Rectal smooth muscle tissue (tissue), 1 donor: ENCODE measurements around the gene SLC7A5.

Experiments used
- H3K27ac ChIP-seq: one replicate; pipeline ENCODE4 v1.7.0; 2013; ENCODE audit warnings: low read depth, low read length, inconsistent platforms
- H3K27me3 ChIP-seq: one replicate; pipeline ENCODE4 v1.7.0; 2013; ENCODE audit warnings: low read length; ENCODE audit not compliant: control insufficient read depth, insufficient read depth
- H3K36me3 ChIP-seq: one replicate; pipeline ENCODE4 v1.7.0; 2013; ENCODE audit warnings: low read length; ENCODE audit not compliant: control insufficient read depth, insufficient read depth
- H3K4me1 ChIP-seq: one replicate; pipeline ENCODE4 v1.7.0; 2013; ENCODE audit warnings: low read length; ENCODE audit not compliant: control insufficient read depth, insufficient read depth
- H3K4me3 ChIP-seq: one replicate; pipeline ENCODE4 v1.7.0; 2013; ENCODE audit warnings: low read length
- H3K9ac ChIP-seq: one replicate; pipeline ENCODE4 v1.7.0; 2013; ENCODE audit warnings: low read length

The SLC7A5 gene

DNA sequence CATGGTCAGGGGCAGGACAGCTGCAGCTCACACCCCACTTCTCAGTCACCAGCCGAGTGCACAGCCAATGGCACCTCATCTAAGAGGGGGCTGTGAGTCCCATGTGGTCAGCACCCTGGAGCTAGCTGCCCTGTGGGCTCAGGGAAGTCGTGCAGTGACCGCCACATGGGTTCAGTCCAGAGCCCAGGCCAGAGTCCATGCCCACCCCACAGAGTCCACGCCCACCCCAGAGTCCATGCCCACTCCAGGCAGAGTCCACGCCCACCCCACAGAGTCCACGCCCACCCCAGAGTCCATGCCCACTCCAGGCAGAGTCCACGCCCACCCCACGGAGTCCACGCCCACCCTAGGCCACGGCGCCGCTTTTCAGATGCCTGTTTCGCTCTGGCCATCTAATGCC is 24.1 kb downstream of the SLC7A5 start:
- H3K27ac ChIP-seq = no peak overlapping the region
- no peaks in the 10 kb centered on the region for H3K4me1 ChIP-seq
- no peaks in the 10 kb centered on the region for H3K36me3 ChIP-seq

DNA sequence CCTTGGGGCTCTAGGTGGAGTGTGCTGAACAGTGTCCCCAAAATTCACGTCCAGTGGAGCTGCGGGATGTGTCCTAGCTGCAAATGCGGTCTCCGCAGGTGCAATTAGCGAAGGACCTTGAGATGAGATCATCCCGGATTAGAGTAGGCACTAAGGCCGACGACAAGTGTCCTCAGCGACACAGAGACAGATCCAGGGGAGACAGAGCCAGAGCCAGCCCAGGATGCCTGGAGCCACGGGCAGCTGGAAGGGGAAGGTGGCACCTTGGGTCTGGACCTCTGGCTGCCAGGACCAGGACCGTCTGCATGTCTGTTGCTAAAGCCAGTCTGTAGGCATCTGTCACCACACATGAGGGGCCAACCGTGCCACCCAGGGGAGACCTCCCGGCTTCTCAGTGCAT is 24.5 kb downstream of the SLC7A5 start:
- H3K36me3 ChIP-seq = no peaks in the 10 kb centered on the region
- H3K4me3 ChIP-seq = no peak overlapping the region
- H3K27me3 ChIP-seq = no peaks in the 10 kb centered on the region
- no peaks in the 10 kb centered on the region for H3K4me1 ChIP-seq
- H3K27ac ChIP-seq = no peak overlapping the region
- no peak overlapping the region for H3K9ac ChIP-seq

More for the DNA sequence above, 24.1 kb downstream of the SLC7A5 start:
- no peak overlapping the region for H3K4me3 ChIP-seq
- no peak overlapping the region for H3K9ac ChIP-seq
- no peaks in the 10 kb centered on the region for H3K27me3 ChIP-seq

DNA sequence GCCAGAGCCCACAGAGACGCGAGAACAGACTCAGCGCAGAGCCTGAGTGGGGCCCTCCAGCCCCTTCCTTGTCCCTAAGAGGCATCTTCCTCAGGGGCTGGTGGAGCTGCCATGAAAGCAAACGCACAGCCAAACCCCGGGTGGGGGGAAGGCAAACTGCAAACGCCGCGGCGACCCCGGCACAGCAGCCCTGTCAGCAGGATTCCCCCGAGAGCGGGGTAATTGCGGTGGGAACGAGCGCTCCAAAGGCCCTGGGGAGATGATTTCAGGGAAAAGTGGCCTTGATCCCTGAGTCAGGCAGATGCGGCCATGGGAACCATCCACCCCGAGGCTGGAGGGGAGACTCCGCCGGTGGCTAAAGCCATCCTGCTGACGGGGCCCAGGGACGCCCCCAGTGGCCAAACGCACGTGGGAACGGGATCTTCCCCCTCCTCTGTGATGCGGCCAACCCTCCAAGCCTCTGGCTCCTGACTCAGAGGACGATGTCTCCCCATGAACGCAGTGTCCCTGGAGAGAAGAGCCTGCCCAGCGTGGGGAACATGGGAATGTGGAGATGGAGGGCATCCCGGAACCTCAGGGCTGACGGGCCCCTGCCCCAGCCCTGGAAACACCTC is 25.1 kb downstream of the SLC7A5 start:
- no peak overlapping the region for H3K4me3 ChIP-seq
- no peaks in the 10 kb centered on the region for H3K36me3 ChIP-seq
- no peak overlapping the region for H3K9ac ChIP-seq
- H3K4me1 ChIP-seq = no peaks in the 10 kb centered on the region
- no peak overlapping the region for H3K27ac ChIP-seq
- H3K27me3 ChIP-seq = no peaks in the 10 kb centered on the region

DNA sequence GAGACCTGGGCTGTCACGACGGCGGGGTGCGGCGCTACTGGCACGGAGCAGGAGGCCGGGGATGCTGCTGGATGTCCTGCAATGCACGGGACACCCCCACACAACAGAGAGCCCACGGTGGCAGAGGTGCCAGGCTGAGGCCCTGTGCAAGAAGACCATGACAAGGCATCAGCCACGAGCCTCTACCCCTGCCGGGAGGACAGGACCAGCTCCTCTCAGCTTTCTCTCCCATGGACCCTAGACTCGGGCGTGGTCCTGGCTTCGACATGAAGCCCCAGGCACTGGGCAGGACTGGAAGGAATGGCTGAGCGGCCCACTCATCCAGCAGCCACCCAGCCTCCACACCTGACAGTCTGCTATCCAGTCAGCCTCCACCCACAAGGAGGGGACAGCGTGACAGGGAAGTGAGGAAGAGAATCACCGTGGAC is 25.6 kb downstream of the SLC7A5 start:
- H3K27ac ChIP-seq = no peak overlapping the region

DNA sequence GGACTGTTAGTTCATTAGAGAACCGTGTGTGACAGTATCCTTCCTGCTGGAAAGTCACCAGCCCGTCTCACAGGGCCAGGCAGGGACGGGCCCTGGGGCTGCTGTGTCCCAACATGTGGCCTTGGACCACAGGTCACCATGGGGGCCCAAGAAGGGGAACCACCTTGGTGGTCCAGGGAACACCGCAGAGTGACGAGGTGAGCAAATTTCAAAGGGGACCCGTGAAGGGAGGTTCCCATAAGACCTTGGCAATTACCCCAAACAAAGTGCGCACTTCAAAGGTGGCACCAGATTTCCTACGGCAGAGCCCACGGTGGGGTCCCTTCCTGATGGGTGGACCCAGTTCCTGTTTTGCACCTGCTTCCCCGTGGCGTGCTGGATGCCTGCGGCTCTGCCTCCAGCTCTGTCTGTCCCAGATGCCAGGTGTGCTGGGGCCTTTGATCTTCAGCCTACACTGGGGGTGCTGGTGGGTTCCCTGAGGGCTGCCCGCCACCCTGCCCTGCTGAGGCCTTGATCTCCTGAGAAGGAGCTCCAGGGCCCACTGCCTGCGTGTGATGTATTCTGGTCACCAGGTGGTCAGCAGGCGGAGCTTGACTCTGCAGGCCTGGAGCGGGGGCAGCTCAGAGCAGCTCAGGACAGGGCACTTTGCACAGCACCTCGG is 27.0 kb downstream of the SLC7A5 start:
- Histone ChIP-seq H3K4me3 (no peak overlapping the region), H3K9ac (no peak overlapping the region), H3K4me1 (no peaks in the 10 kb centered on the region), H3K36me3 (peaks cover under 1% of the 10 kb centered on the region), H3K27ac (no peak overlapping the region), H3K27me3 (no peaks in the 10 kb centered on the region)

More for the DNA sequence above, 25.6 kb downstream of the SLC7A5 start:
- no peaks in the 10 kb centered on the region for H3K4me1 ChIP-seq
- no peak overlapping the region for H3K4me3 ChIP-seq
- H3K27me3 ChIP-seq = no peaks in the 10 kb centered on the region
- H3K36me3 ChIP-seq = no peaks in the 10 kb centered on the region
- no peak overlapping the region for H3K9ac ChIP-seq

DNA sequence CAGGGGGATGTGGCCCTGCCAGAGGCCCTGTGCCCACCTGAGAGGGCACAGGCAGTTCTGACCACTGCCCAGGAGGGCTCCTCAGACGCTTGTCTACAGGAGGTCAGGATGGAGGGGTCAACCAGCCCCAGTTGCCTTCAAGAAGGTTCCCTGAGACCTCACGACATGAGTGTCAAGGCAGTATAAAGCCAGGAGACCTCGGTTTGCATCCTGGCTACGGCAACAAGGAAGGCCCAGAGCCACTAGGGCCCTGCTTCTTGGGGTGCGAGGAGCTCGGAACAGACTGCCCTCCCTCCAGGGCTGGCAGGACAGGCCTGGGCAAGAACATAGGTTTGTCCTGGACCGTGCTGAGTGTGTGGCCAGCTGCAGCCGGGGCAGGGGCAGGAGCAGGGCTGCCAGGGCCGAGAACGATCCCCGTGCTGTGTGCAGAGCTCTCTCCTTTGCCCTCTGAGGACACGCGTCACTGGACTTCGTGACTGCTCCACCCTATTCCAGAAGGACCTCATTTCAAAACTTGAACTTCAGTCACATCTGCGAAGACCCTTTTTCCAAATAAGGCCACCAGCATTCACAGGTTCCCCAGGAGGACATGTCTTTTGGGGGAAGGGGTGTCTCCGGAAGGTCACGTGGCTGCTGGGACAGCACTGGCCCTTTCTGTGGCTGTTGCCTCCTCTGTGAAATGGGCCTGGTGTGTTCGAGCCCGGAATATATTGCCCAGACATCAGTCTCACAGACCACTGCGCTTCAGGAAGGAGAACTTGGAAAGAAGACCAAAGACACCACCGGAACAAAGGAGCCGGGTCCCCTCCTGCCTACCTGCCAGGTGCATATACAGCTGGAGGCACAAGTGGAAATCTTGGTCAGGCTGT is 27.7 kb downstream of the SLC7A5 start:
- Histone ChIP-seq H3K4me1 (no peaks in the 10 kb centered on the region), H3K4me3 (no peak overlapping the region), H3K36me3 (peaks cover 7% of the 10 kb centered on the region), H3K27ac (no peak overlapping the region), H3K9ac (no peak overlapping the region), H3K27me3 (no peaks in the 10 kb centered on the region)

DNA sequence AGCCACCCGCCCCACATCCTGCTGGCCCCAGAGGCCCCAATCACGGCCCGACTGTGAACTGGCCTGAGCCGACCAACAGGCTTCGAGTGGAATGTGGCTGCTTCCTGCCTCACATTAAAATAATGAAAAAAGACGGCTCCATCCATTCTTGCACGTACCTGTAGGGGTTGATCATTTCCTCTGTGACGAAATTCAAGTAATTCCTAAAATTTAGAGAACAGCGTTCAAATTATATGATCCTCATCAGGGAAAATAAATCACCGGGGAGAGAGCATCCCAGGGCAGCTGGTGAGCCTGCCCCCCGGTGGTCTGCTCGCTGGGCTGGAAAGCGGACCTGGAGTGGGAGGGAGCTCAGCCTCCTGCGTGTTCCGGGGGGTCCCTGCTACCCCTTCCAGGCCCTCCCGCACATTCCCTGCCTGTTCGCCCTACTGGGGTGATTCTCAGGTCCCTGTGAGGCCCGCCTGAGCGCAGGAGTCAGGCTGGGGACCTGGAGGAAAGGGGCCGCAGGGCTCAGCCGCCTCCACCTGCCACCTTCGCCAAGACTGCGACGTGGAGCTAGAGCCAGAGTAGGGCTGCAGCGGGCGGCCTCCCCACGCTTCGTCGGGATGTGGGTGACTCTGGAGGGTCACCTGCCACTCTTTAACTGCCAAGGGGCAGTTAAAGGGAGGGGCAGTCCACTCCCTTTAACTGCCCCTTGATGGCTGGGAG is 28.9 kb downstream of the SLC7A5 start:
- Histone ChIP-seq H3K4me1 (no peaks in the 10 kb centered on the region), H3K4me3 (no peak overlapping the region), H3K27ac (no peak overlapping the region), H3K9ac (no peak overlapping the region), H3K36me3 (peaks cover 11% of the 10 kb centered on the region), H3K27me3 (no peaks in the 10 kb centered on the region)

DNA sequence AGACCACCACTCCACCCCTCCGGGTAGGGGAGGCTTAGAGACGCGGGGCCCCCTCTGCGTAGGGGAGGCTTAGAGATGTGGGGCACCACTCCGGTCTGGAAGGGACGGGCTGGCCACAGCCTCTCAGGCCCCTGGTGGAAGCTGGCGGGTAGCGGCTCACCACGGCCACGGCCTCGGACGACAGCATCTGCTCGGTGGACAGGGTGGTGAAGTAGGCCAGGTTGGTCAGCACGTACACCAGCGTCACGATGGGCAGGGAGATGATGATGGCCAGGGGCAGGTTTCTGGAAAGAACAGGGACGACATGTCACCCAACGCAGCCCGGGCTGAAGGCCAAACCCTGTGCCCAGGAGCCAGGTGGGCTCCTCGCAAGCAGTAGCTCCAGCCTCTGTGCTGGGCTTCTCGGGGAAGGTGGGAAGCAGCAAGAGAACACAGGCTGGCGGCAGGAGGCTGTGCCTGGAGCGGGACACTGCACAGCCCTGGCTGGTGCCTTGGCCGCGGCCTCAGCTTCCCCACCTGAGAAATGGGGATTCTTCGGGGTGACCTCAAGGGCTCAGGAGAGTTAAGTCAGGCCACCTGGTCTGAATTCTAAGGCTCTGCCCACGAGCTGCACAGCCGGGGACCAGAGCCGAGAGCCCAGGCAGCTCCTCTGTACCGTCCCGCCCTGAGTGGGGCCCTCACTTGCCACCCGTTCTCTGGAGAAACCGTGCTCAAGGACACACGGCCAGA is 29.6 kb downstream of the SLC7A5 start:
- no peaks in the 10 kb centered on the region for H3K27me3 ChIP-seq
- H3K9ac ChIP-seq = no peak overlapping the region
- no peak overlapping the region for H3K27ac ChIP-seq
- H3K36me3 ChIP-seq = peaks cover 11% of the 10 kb centered on the region
- no peaks in the 10 kb centered on the region for H3K4me1 ChIP-seq
- H3K4me3 ChIP-seq = no peak overlapping the region

DNA sequence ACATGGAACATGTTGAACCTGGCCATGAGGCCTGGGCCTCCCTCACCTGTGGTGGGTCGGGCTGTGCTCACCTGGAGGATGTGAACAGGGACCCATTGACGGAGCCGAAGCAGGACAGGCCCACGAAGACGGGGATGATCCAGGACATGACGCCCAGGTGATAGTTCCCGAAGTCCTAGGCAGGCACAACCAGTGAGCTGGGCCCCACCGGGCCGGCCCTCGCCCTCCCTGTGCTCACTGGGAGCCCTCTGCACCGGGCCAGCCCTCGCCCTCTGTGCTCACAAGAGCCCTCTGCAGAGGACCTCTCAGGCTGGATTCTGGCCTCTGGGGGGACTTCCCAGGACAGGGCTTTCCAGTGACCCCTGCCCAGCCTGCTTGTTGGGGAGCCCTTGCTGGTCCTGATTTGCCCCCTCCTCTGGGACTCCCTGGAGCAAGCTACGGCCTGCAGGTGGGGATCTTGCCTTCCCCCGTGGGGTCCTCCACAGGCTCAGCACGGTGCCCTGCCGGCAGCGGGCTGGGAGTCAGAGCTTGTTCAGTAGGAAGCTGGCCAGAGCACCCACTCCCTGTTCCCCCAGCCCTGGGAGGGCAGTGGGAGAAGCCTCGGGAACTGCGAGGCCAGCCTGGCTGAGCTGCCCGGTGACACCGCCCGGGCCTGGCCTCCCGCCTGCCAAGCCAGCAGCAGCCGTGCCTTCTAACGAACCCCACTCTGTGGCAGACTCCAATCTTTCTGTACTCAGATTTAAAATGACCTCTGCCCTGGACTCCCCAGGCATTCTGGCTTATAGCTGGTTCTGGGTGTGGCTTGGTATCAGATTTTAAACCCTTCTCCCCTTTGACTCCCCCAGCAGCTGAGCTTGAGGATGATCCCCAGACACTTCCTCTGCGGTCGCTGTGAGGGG is 30.4 kb downstream of the SLC7A5 start:
- Histone ChIP-seq H3K36me3 (peaks cover 11% of the 10 kb centered on the region), H3K9ac (no peak overlapping the region), H3K27ac (no peak overlapping the region)

DNA sequence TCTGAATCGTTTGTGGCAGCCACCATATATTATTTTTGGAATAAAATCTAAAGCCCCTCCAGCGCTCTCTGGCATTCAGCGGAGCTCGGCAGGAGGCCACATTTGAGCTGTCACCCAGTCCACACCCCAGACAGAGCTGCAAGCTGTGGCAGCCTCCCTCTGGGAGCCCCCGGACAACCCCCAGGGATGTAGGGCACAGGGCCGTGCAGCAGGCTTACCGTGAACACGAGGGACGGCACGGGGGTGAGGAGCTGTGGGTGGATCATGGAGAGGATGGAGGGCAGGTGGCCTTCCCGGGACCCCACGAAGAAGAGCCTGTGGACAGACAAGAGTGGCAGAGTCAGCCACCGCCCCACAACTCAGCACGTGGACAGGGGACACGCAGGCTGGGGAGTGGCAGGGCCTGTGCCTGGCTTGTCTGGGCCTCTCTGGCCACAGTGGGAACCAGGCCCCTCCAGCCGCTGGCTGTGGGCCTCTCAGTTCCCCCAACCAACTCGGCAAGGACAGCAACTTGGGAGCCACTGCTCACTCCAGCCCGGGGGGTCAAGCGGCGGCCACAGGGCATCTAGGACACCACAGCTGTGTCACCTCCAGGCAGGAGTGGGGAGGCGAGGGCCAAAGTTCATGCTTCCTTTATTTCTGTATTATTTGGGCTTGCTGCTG is 31.5 kb downstream of the SLC7A5 start:
- Histone ChIP-seq H3K27ac (no peak overlapping the region), H3K9ac (no peak overlapping the region), H3K4me1 (no peaks in the 10 kb centered on the region), H3K36me3 (peaks cover 11% of the 10 kb centered on the region), H3K27me3 (no peaks in the 10 kb centered on the region), H3K4me3 (no peak overlapping the region)

More for the DNA sequence above, 30.4 kb downstream of the SLC7A5 start:
- no peaks in the 10 kb centered on the region for H3K27me3 ChIP-seq
- no peaks in the 10 kb centered on the region for H3K4me1 ChIP-seq
- H3K4me3 ChIP-seq = no peak overlapping the region
